ENCODE results near the gene KLHL14.

KLHL14 gene

DNA sequence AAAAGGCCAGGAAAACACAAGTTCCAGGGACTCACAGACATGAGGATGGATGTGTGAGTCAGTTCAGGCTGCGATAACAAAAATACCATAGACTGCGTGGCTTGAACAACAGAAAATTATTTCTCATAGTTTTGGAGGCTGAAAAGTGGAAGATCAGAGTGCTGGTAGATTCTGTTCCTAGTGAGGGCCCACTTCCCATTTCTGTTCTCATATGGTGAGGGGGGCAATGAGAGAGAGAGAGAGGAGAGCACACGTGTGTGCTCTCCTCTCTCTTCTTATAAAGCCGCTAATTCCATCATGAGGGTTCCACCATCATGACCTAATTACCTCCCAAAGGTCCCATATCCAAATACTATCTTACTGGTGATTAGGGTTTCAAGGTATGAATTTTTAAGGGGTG lies 23.0 kb downstream of the KLHL14 start:
- Histone ChIP-seq H3F3A (ENCODE audit: insufficient read depth) (no peaks in the 10 kb centered on the region), H3K9me3 (ENCODE audit: insufficient read depth, low read length) (no peaks in the 10 kb centered on the region), H3K27me3 (ENCODE audit: low read length) (no peaks in the 10 kb centered on the region), H3K27ac (ENCODE audit: low read depth, low read length) (no peak overlapping the region), H3K79me2 (ENCODE audit: insufficient read depth, low read length) (no peaks in the 10 kb centered on the region), H3K36me3 (ENCODE audit: low read length) (no peaks in the 10 kb centered on the region), H3K9ac (ENCODE audit: low read length) (no peak overlapping the region), H4K20me1 (ENCODE audit: low read depth, low read length) (no peaks in the 10 kb centered on the region), H3K4me3 (ENCODE audit: insufficient read depth, low read length, poor library complexity, severe bottlenecking) (no peak overlapping the region), H2AFZ (ENCODE audit: low read depth, low read length, severe bottlenecking) (no peak overlapping the region), H3K4me2 (ENCODE audit: low read depth, low read length, poor library complexity, severe bottlenecking) (no peak overlapping the region), H3K9me2 (replicated peaks; ENCODE audit: insufficient read depth, low read length) (no peaks in the 10 kb centered on the region)
- TF ChIP-seq CTCF (IDR thresholded peaks at IDR 0.05; ENCODE audit: insufficient read depth, low read length, poor library complexity, severe bottlenecking) (no peak), EZH2phosphoT487 (conservative IDR thresholded peaks at IDR 0.05; ENCODE audit: low read length) (no peak)

GRCh38 chr18:32742579-32742978 lies 30.2 kb downstream of the KLHL14 start:
- H3K9ac ChIP-seq (ENCODE audit: low read length) = no peak overlapping the region
- no peaks in the 10 kb centered on the region for H3K79me2 ChIP-seq (ENCODE audit: insufficient read depth, low read length)
- no peak for TF ChIP-seq CTCF (IDR thresholded peaks at IDR 0.05; ENCODE audit: insufficient read depth, low read length, poor library complexity, severe bottlenecking)
- TF ChIP-seq EZH2phosphoT487 (conservative IDR thresholded peaks at IDR 0.05; ENCODE audit: low read length) = no peak
- no peak overlapping the region for H2AFZ ChIP-seq (ENCODE audit: low read depth, low read length, severe bottlenecking)
- H3K4me3 ChIP-seq (ENCODE audit: insufficient read depth, low read length, poor library complexity, severe bottlenecking) = no peak overlapping the region
- no peaks in the 10 kb centered on the region for H3F3A ChIP-seq (ENCODE audit: insufficient read depth)
- no peaks in the 10 kb centered on the region for H3K9me2 ChIP-seq (replicated peaks; ENCODE audit: insufficient read depth, low read length)
- H3K4me2 ChIP-seq (ENCODE audit: low read depth, low read length, poor library complexity, severe bottlenecking) = no peak overlapping the region
- no peaks in the 10 kb centered on the region for H4K20me1 ChIP-seq (ENCODE audit: low read depth, low read length)
- H3K9me3 ChIP-seq (ENCODE audit: insufficient read depth, low read length) = no peaks in the 10 kb centered on the region
- no peaks in the 10 kb centered on the region for H3K36me3 ChIP-seq (ENCODE audit: low read length)
- H3K27me3 ChIP-seq (ENCODE audit: low read length) = no peaks in the 10 kb centered on the region
- H3K27ac ChIP-seq (ENCODE audit: low read depth, low read length) = no peak overlapping the region

DNA sequence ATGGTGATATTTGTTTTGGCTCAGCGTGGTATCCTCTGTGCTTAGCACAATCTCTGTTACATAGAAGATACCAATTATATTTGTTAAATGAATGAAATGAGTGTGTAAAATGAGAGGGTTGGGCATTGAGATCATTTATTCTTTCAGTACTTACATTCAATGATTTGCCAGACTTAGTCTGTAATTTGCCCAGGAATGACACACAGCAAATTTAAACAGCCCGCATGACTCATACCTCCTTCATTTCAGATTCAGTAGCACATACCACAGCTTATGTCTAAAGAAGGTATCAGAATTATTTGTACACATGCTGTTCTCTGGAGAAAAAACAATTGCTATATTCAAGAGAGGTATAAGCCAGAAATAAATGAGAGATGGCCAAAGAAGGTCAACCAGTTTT lies 37.0 kb downstream of the KLHL14 start:
- Histone ChIP-seq H2AFZ (ENCODE audit: low read depth, low read length, severe bottlenecking) (no peak overlapping the region), H3K27me3 (ENCODE audit: low read length) (no peaks in the 10 kb centered on the region), H3F3A (ENCODE audit: insufficient read depth) (no peaks in the 10 kb centered on the region), H3K9me2 (replicated peaks; ENCODE audit: insufficient read depth, low read length) (no peaks in the 10 kb centered on the region), H3K27ac (ENCODE audit: low read depth, low read length) (no peak overlapping the region), H3K36me3 (ENCODE audit: low read length) (no peaks in the 10 kb centered on the region), H3K4me3 (ENCODE audit: insufficient read depth, low read length, poor library complexity, severe bottlenecking) (no peak overlapping the region), H3K79me2 (ENCODE audit: insufficient read depth, low read length) (no peaks in the 10 kb centered on the region), H3K9me3 (ENCODE audit: insufficient read depth, low read length) (no peaks in the 10 kb centered on the region), H3K9ac (ENCODE audit: low read length) (no peak overlapping the region), H3K4me2 (ENCODE audit: low read depth, low read length, poor library complexity, severe bottlenecking) (no peak overlapping the region), H4K20me1 (ENCODE audit: low read depth, low read length) (no peaks in the 10 kb centered on the region)
- TF ChIP-seq EZH2phosphoT487 (conservative IDR thresholded peaks at IDR 0.05; ENCODE audit: low read length) = no peak
- no peak for TF ChIP-seq CTCF (IDR thresholded peaks at IDR 0.05; ENCODE audit: insufficient read depth, low read length, poor library complexity, severe bottlenecking)

GRCh38 chr18:32734442-32734841 lies 38.4 kb downstream of the KLHL14 start:
- no peaks in the 10 kb centered on the region for H3K9me2 ChIP-seq (replicated peaks; ENCODE audit: insufficient read depth, low read length)
- H3K36me3 ChIP-seq (ENCODE audit: low read length) = no peaks in the 10 kb centered on the region
- no peaks in the 10 kb centered on the region for H3K27me3 ChIP-seq (ENCODE audit: low read length)
- H3K79me2 ChIP-seq (ENCODE audit: insufficient read depth, low read length) = no peaks in the 10 kb centered on the region
- H3F3A ChIP-seq (ENCODE audit: insufficient read depth) = no peaks in the 10 kb centered on the region
- no peaks in the 10 kb centered on the region for H4K20me1 ChIP-seq (ENCODE audit: low read depth, low read length)
- H3K9ac ChIP-seq (ENCODE audit: low read length) = no peak overlapping the region
- H3K9me3 ChIP-seq (ENCODE audit: insufficient read depth, low read length) = no peaks in the 10 kb centered on the region
- H3K27ac ChIP-seq (ENCODE audit: low read depth, low read length) = no peak overlapping the region
- H2AFZ ChIP-seq (ENCODE audit: low read depth, low read length, severe bottlenecking) = no peak overlapping the region
- TF ChIP-seq CTCF (IDR thresholded peaks at IDR 0.05; ENCODE audit: insufficient read depth, low read length, poor library complexity, severe bottlenecking) (no peak), EZH2phosphoT487 (conservative IDR thresholded peaks at IDR 0.05; ENCODE audit: low read length) (no peak)
- H3K4me3 ChIP-seq (ENCODE audit: insufficient read depth, low read length, poor library complexity, severe bottlenecking) = no peak overlapping the region
- no peak overlapping the region for H3K4me2 ChIP-seq (ENCODE audit: low read depth, low read length, poor library complexity, severe bottlenecking)
